Subcutaneous adipose tissue (tissue), 4 donors: Measurements from ENCODE around the gene TGFA. TPM values are rescaled to one million over a fixed set of nuclear protein-coding genes. Genes with fewer than 3 reads are reported as not detected.

Experiments
- CTCF ChIP-seq: fragments of 450-650 bp; IDR thresholded peaks from one replicate; pipeline ENCODE4 v1.5.1; 2016; ENCODE audit warnings: low read depth, mild to moderate bottlenecking, control low read depth, antibody characterized with exemption, moderate library complexity
- total RNA-seq, 4 donors: library from RNA; depleted of rRNA; stranded (reverse); fragments of >200 nt; gene quantifications; one replicate each; pipeline ENCODE4 v1.1.0, GENCODE V29; 2016

The TGFA gene
- total RNA-seq: 1 to 10 TPM; 1.1 to 3.6 (median 2.0) TPM

GRCh38 chr2:70553584-70554337 is at the start of gene TGFA:
TSS of gene TGFA (minus strand) at chr2:70553826. CDS start at chr2:70553767, 59 bp downstream.
- no peak for TF ChIP-seq CTCF

DNA sequence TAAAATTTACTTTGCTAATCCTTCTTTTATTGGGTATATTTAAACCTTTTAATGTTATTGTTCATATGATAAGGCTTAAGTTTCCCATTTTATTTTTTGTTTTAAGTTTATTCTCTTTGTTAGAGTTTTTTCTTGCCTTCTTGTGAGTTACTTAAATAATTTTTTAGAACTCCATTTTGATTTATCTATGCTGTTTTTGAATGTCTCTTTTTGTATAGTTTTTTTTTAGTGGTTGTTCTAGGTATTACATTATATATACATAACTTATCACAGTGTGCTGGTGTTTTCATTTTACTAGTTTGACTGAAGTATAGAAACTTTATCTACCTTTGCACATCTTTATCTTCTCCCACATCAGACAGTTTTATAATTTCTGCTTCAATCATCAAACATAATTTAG is 49.4 kb upstream of the TGFA start:
- TF ChIP-seq CTCF: no peak

DNA sequence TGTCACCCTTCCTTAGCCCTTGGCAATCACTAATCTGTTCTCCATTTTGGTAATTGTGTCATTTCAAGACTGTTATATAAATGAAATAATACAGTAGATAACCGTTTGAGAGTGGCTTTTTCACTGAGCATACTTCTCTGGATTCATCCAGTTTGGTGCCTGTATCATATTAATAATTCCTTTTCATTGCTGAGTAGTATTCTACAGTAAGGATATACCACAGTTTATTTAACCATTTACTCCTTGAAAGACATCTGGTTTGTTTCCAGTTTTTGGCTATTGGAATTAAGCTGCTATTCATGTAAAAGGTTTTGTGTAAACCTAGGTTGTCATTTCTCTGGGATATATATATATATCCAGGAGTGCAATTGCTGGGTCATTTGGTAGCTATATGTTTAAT is 44.6 kb upstream of the TGFA start:
- no peak for TF ChIP-seq CTCF

DNA sequence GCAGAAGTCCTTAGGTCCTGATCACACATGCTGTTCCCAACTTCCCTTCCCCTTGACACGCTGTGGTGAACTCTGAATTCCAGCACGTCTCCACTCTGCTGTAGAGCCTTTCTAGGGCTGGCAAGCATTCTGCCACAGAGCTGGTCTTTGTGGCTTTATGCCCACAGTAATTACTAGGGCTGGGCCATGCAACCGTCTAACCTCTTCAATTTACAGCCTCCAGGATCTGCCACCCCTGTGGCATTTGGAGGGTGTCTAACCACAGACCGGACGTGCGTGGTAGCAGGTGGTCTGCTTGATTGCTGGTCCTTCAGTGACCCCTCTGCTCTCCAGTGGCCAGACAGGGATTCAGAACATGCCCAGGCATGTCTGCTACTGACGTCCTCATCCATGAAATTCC is 43.1 kb upstream of the TGFA start:
- TF ChIP-seq CTCF: no peak

- TF ChIP-seq CTCF: no peak
Observed at GRCh38 chr2:70596293-70596692, 42.7 kb upstream of the TGFA start.

DNA sequence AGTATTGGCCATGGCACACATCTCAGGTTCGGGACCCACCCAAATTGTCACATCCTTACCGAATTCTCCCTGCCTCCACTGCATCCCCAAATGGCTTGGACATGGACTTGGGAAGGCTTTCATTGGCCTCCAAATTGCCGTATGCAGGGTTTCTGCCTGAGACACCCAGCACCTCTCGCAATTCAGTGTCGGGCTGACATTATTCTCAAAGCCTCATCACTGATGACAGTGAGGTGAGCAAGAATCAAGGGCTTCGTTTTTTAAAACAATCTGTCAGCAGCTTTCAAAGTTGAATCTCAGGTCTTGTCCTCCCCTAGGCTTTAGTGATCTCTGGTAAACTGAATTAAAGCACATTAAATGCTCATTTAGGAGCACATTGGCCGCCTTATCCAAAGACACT is 29.5 kb upstream of the TGFA start:
- TF ChIP-seq CTCF: no peak

GRCh38 chr2:70580352-70580751 is 26.7 kb upstream of the TGFA start:
- no peak for TF ChIP-seq CTCF
